Duodenal mucosa (tissue), 2 donors: ENCODE data around the gene FLT3LG.
"Not testable (repeated sequence)": the region's sequence is repeated elsewhere in the genome, so short reads cannot be mapped to it uniquely, and the experiment has no call there.

Experiments
- H3K27ac ChIP-seq: one replicate; pipeline ENCODE4 v1.7.0; 2013; ENCODE audit warnings: low read depth, low read length
- H3K27me3 ChIP-seq, 2 donors: one replicate each; pipeline ENCODE4 v1.7.0; 2013; ENCODE audit warnings: low read length in 2 of 2, control low read depth in 1 of 2; ENCODE audit not compliant: insufficient read depth in 2 of 2, control insufficient read depth in 1 of 2
- H3K36me3 ChIP-seq, 2 donors: one replicate each; pipeline ENCODE4 v1.7.0; 2013; ENCODE audit warnings: low read length in 2 of 2, control low read depth in 1 of 2; ENCODE audit not compliant: insufficient read depth in 2 of 2, control insufficient read depth in 1 of 2
- H3K4me1 ChIP-seq, 2 donors: one replicate each; pipeline ENCODE4 v1.7.0; 2013; ENCODE audit warnings: low read length in 2 of 2, control low read depth in 1 of 2; ENCODE audit not compliant: insufficient read depth in 2 of 2, control insufficient read depth in 1 of 2
- H3K4me3 ChIP-seq, 2 donors: one replicate each; pipeline ENCODE4 v1.7.0; 2013; ENCODE audit warnings: low read length in 2 of 2, low read depth in 1 of 2
- H3K9ac ChIP-seq, 2 donors: one replicate each; pipeline ENCODE4 v1.7.0; 2013; ENCODE audit warnings: low read length in 2 of 2, low read depth in 1 of 2
- H3K9me3 ChIP-seq, 2 donors: one replicate each; pipeline ENCODE4 v1.7.0; 2013; ENCODE audit warnings: low read length in 2 of 2, control low read depth in 1 of 2; ENCODE audit not compliant: control insufficient read depth in 1 of 2

The FLT3LG gene

DNA sequence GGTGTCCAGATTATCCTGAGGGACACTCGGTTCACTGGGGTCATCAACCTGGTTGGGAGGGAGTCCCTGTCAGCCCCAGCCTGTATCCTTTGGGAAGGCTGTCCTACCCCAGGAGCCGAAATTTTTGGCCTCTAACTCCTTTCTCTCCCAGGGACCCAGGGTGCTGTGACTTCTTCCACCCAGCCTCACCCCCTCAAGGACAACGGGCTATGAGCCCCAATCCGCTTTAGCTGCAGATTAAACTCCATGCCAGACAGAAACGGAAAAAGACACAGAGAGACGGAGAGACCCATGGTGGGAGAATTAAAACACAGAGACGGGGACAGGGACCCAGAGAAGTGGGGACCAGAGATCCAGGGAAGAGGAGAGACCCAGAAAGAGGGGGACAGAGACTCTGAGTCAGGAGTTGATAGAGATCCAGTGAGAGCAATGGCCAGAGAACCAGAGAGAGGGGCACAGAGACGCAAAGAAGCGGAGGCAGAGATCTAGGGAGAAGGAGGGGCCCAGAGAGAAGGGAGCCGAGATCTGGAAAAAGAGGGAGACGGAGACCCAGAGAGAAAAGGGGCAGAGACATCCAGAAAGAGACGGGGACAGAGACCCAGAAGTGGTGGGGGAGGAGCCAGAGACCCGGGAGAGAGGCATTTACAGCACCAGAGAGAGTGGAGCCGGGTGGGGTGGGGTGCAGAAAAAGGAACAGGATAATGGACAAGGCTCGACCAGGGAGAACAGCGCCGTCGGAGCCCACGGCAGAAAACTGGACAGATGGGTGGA, 33.4 kb upstream of the FLT3LG start:
- Histone ChIP-seq H3K27me3 (peaks cover 45 to 61% of the 10 kb centered on the region in 2 donors), H3K4me1 (peaks cover 0 to 5% of the 10 kb centered on the region in 2 donors), H3K9ac (no peak overlapping the region), H3K4me3 (no peak overlapping the region), H3K27ac (no peak overlapping the region), H3K9me3 (no peaks in the 10 kb centered on the region), H3K36me3 (no peaks in the 10 kb centered on the region)

DNA sequence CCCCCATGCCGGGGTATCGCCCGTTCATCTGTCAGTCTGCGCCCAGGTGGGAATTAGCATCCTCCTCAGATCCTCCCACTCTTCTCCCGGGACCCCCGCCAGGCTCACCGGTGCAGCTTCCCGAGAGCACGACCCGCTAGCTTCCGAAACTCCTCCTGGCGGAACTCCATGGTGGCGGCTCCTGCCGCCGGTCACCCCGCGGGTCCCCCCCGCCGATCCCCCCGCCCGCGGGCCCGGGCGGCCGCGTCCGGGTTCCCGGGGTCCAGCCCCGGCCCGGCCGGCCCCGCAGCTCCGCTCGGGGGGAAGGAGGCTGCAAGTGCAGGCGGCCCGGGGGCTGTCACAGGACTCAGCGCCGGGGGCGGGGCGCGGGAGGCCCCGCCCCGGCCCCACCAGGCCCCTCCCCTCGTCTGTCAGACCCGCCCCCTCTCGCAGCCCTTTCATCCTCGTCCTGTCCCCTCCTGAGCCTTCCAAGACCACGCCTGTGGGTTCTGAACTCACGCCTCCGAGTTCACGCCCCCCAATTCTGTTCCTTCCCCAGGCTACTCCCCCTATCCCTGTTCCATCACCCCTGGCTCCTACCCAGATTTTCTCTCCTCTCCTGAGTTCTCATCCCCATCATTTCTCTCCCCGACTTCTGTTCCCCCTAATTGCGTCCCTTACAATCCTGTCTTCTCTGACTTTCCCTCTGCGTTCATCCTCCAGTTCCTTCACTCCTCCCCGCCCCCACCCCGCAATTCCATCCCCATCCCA, 32.6 kb upstream of the FLT3LG start, which contains the start of gene SLC17A7:
Gene SLC17A7 (minus strand): TSS at position 318 of the 750 bp plus-strand sequence. CDS start 148 bp downstream, at position 170.
- Histone ChIP-seq H3K27me3 (peaks cover 43 to 54% of the 10 kb centered on the region in 2 donors), H3K36me3 (no peaks in the 10 kb centered on the region), H3K9me3 (no peaks in the 10 kb centered on the region), H3K27ac (no peak within 1 kb of the TSS), H3K9ac (no peak within 1 kb of the TSS), H3K4me3 (peak within 1 kb of the TSS in 1 of 2 donors; percentile 79), H3K4me1 (peaks cover 0 to 5% of the 10 kb centered on the region in 2 donors)

DNA sequence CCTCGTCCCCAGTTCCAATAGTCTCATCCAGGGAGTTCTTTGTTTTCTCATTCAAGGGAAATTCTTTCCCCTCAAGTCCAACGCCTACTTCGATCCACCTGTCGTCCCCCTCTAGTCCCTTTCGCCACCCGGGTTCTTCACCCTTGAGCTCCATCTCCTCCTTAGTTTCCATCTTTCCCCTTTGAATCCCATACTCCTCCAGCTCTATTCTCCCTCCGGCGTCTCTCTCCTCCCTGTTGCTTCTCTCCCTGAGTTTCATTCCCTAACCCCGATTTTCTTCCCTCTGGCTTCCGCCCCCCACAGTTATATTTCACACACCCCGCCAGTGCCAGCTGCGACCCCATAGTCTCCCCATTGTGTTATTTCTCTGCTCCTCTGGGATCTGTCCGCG, 32.1 kb upstream of the FLT3LG start:
- H3K36me3 ChIP-seq = no peaks in the 10 kb centered on the region
- no peak overlapping the region for H3K27ac ChIP-seq
- no peaks in the 10 kb centered on the region for H3K9me3 ChIP-seq
- peaks cover 0 to 5% of the 10 kb centered on the region in 2 donors for H3K4me1 ChIP-seq
- H3K27me3 ChIP-seq = peaks cover 37 to 49% of the 10 kb centered on the region in 2 donors
- H3K4me3 ChIP-seq = no peak overlapping the region
- no peak overlapping the region for H3K9ac ChIP-seq

DNA sequence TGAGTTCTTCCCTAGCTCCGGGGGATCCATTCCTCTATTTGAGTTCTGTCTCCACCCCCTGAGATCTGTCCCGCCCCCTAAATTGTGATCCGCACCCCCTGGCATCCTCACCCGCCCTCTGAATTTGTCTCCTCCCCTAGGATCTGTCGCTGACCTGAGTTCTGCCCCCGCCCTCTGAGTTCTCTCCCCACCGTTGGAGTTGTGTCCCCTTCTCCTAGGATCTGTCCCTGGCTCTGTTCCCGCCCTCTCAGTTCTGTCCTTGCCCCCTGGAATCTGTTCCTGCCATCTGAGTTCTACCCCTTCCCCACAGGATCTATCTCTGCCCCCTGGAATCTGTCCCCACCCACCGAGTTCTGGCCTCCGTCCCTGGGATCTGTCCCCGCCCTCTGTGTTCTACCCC, 31.7 kb upstream of the FLT3LG start:
- H3K4me3 ChIP-seq = peak overlapping the region in 1 of 2 donors; percentile 79
- peaks cover 0 to 5% of the 10 kb centered on the region in 2 donors for H3K4me1 ChIP-seq
- H3K27ac ChIP-seq = no peak overlapping the region
- peaks cover 35 to 45% of the 10 kb centered on the region in 2 donors for H3K27me3 ChIP-seq
- no peak overlapping the region for H3K9ac ChIP-seq
- no peaks in the 10 kb centered on the region for H3K9me3 ChIP-seq
- H3K36me3 ChIP-seq = no peaks in the 10 kb centered on the region

DNA sequence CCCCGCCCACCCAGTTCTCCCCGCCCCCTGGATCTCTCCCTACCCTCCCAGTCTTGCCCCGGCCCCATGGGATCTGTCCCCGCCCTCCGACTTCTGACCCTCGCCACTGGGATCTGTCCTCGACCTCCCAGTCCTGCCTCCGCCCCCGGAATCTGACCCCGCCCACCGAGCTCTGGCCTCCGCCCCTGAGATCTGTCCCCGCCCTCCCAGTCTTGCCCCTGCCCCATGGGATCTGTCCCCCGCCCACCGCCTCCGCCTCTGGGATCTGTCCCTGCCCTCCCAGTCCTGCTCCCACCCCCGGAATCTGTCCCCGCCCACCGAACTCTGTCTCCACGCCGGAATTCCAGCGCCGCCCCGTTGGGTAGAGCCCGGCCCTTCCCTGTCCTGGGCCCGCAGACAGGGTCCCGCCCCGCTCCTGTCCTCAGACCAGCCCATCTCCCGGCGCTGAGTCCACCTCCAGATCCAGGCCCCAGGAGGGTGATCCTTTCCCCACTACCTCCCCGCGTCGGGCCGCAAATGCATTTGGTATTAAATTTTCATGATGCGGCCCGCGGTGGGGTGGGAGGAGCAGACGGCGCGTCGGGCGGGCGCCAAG, 31.1 kb upstream of the FLT3LG start:
- peaks cover 30 to 41% of the 10 kb centered on the region in 2 donors for H3K27me3 ChIP-seq

DNA sequence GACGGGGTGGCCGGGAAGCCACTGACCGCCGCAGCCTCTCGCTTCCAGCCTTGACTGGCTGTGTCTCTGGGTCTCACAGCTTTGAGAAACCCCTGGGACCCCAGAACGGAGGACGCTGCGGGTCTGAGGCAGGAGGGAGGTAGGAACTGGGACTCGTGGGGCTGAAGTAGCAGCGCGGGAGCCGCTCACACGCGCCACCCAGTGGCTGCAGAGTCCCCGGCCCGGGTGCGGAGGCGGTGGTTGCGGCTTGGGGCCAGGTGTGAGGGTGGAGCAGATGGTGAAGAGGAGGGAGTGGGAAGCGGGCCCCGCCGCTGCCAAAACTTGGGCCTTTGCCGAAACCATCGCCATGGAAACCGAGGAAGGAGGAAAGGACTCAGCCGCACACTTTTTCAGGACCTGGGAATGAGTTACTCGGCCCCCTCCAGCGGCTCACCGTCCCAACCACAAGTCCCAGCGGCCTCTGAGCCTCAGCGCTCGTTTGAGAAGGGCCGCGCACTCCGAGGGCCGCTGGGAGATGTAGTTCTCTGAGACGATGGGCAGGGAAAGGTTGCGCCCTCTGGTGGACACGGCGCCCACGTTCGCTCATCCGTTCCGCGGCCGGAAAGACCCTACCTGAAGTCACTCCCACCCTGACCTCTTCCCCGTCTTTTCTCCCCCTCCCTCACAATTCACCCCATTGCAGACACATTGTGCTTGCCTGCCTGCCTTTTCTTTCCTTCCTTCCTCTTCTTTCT, 30.5 kb upstream of the FLT3LG start:
- Histone ChIP-seq H3K9ac (peak overlapping the region in 1 of 2 donors; percentile 84), H3K36me3 (peaks cover 0 to 6% of the 10 kb centered on the region in 2 donors), H3K4me1 (peaks cover 0 to 5% of the 10 kb centered on the region in 2 donors), H3K4me3 (peak overlapping the region; percentile 79 to 84), H3K9me3 (no peaks in the 10 kb centered on the region), H3K27me3 (peaks cover 24 to 35% of the 10 kb centered on the region in 2 donors), H3K27ac (peak overlapping the region; percentile 66)

More for the DNA sequence above, 31.1 kb upstream of the FLT3LG start:
- H3K9me3 ChIP-seq = no peaks in the 10 kb centered on the region
- peaks cover 0 to 5% of the 10 kb centered on the region in 2 donors for H3K4me1 ChIP-seq
- peak overlapping the region; percentile 66 for H3K27ac ChIP-seq
- no peaks in the 10 kb centered on the region for H3K36me3 ChIP-seq
- peak overlapping the region; percentile 79 to 84 for H3K4me3 ChIP-seq
- H3K9ac ChIP-seq = peak overlapping the region in 1 of 2 donors; percentile 84

DNA sequence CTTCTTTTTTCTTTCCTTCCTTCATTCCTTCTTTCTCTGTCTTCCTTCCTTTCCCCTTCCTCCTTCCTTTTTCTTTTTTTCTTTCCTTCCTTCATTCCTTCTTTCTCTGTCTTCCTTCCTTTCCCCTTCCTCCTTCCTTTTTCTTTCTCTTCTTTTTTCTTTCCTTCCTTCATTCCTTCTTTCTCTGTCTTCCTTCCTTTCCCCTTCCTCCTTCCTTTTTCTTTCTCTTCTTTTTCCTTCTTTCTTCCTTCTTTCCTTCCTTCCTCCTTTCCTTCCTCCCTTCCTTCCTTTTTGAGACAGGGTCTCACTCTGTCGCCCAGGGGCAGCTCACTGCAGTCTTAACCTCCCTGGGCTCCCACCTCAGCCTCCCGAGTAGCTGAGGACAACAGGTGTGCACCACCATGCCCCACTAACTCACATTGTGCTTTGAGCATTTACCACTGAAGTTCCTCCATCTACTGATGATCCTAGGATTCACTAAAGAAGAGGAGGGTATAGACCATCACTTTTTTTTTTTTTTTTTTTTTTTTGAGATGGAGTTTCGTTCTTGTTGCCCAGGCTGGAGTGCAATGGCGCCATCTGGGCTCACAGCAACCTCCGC, 29.8 kb upstream of the FLT3LG start:
- not testable (repeated sequence) for H3K9me3 ChIP-seq, H3K27ac ChIP-seq, H3K4me1 ChIP-seq, H3K9ac ChIP-seq
- peaks cover 19 to 29% of the 10 kb centered on the region in 2 donors for H3K27me3 ChIP-seq
- peak overlapping the region in 1 of 2 donors; percentile 84 for H3K4me3 ChIP-seq
- H3K36me3 ChIP-seq = peaks cover 0 to 11% of the 10 kb centered on the region in 2 donors

DNA sequence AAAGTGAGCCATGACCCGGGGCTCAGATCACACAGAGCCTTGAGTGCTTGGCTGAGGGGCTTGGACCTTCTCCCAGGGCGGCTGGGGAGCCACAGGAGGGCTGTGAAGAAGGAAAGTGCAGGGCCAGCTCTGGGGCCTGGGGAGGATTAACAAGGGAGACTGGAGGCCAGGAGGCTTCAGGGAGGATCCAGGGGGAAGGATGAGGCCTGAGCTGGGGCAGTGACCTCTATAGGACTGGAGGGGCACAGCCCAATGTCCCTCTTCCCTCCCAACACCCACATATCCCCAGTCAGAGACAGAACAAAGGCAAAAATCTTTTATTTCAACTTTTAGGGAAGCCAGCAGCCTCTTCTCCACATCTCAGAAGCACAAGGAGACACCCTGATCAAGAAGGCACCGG, 28.0 kb upstream of the FLT3LG start:
- Histone ChIP-seq H3K4me1 (peaks cover 9 to 11% of the 10 kb centered on the region in 2 donors), H3K9me3 (no peaks in the 10 kb centered on the region), H3K36me3 (peaks cover 0 to 18% of the 10 kb centered on the region in 2 donors), H3K9ac (no peak overlapping the region), H3K4me3 (no peak overlapping the region), H3K27ac (no peak overlapping the region), H3K27me3 (peaks cover 1 to 11% of the 10 kb centered on the region in 2 donors)
